ENCODE measurements around the gene CDYL.

Gene CDYL

DNA sequence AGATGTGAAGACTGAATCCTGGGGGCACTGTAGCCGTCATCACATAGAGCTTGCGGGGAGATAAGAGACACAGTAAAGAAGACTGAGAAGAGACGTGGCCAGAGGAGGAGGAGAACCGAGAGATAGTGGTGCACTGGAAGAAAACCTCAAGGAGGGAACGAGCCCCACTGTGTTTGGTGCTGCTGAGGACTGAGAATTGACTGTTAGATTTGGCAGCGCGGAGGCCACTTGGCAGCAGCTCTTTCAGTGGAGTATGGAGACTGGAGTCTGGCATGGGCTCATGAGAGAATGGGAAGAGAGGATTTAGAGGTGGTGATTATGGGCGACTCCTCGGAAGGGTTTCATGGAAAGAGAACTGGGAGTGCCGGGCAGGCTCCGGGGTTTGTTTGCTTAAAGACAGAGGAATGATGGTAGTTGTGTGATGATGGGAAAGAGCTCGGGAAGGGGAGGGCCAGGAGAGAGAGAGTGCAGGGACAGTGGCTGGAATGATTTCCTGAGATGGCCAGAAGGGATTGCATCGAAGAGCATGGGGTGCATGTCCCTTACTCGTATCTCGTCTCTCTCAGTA, 18.0 kb downstream of the CDYL start:
- H3K4me1 ChIP-seq (ENCODE audit: control insufficient read depth, insufficient read depth, low read length), result peaks cover 18% of the 10 kb centered on the region
- H3K9me3 ChIP-seq (ENCODE audit: control insufficient read depth, low read length), result no peaks in the 10 kb centered on the region
- no peak overlapping the region for H3K4me3 ChIP-seq (ENCODE audit: low read length)
- no peaks in the 10 kb centered on the region for H3K36me3 ChIP-seq (ENCODE audit: control insufficient read depth, insufficient read depth, low read length)
- no peak overlapping the region for H3K9ac ChIP-seq (ENCODE audit: low read length)
- H3K27me3 ChIP-seq (ENCODE audit: control insufficient read depth, insufficient read depth, low read length), result no peaks in the 10 kb centered on the region

- Histone ChIP-seq H3K27me3 (ENCODE audit: control insufficient read depth, insufficient read depth, low read length) (no peaks in the 10 kb centered on the region), H3K9ac (ENCODE audit: low read length) (no peak overlapping the region), H3K4me1 (ENCODE audit: control insufficient read depth, insufficient read depth, low read length) (peaks cover 10% of the 10 kb centered on the region)
Measured at GRCh38 chr6:4797587-4797986, 21.4 kb downstream of the CDYL start.

GRCh38 chr6:4799912-4800311, 23.7 kb downstream of the CDYL start:
- Histone ChIP-seq H3K4me3 (ENCODE audit: low read length) (no peak overlapping the region), H3K36me3 (ENCODE audit: control insufficient read depth, insufficient read depth, low read length) (no peaks in the 10 kb centered on the region), H3K9me3 (ENCODE audit: control insufficient read depth, low read length) (no peaks in the 10 kb centered on the region), H3K27me3 (ENCODE audit: control insufficient read depth, insufficient read depth, low read length) (no peaks in the 10 kb centered on the region), H3K4me1 (ENCODE audit: control insufficient read depth, insufficient read depth, low read length) (peaks cover 5% of the 10 kb centered on the region), H3K9ac (ENCODE audit: low read length) (no peak overlapping the region)

More at GRCh38 chr6:4797587-4797986, 21.4 kb downstream of the CDYL start:
- Histone ChIP-seq H3K9me3 (ENCODE audit: control insufficient read depth, low read length) (no peaks in the 10 kb centered on the region), H3K4me3 (ENCODE audit: low read length) (no peak overlapping the region), H3K36me3 (ENCODE audit: control insufficient read depth, insufficient read depth, low read length) (no peaks in the 10 kb centered on the region)

DNA sequence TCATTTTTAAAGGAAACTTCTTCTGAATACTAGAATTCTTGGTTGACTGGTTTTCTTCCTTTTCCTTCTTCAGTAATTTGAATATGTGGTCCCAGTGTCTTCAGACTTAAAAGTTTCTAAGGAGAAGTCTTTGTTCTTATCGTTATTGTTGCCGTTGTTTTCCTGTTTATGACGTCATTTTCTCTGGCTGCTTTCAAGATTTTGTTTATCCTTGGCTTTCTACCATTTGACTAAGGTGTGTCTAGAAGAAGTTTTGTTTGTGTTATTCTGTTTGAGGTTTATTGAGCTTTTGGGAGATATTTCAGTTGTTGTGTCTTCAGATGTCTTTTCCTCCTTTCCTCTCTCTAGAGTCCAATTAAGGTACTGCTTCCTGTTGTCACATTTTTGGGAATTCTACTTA, 24.5 kb downstream of the CDYL start:
- Histone ChIP-seq H3K9me3 (ENCODE audit: control insufficient read depth, low read length) (no peaks in the 10 kb centered on the region), H3K4me1 (ENCODE audit: control insufficient read depth, insufficient read depth, low read length) (peaks cover 5% of the 10 kb centered on the region), H3K36me3 (ENCODE audit: control insufficient read depth, insufficient read depth, low read length) (no peaks in the 10 kb centered on the region), H3K9ac (ENCODE audit: low read length) (no peak overlapping the region), H3K27me3 (ENCODE audit: control insufficient read depth, insufficient read depth, low read length) (no peaks in the 10 kb centered on the region), H3K4me3 (ENCODE audit: low read length) (no peak overlapping the region)

DNA sequence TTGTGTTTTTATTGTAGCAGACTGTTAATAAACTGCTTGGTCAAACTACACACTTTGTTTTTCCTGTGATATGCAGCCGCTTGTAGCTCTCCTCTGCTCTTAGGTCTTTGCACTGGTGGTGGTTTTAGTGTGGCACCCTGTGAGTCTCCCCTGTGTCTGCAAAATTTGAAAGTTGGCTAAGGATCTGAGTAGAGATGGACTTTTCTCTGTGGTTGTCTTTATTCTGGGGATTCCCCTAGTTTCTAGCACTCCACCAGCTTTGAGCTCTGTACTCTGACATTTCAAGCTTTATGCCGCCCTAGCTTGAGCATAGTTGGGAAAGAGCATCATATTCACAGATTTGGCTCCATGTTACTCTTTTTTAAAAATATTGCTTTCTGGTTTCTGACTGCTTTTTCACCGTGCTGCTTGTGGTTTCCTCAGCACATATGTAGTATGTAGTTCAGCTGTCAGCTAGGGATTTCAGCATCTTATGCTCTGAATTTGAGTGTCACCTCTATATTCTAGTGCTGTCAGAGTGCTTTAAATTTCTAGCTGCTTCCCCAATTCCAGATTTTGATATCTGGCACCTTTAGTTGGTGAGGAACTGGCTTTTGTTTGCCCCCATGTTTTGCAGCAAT, 25.4 kb downstream of the CDYL start:
- no peaks in the 10 kb centered on the region for H3K27me3 ChIP-seq (ENCODE audit: control insufficient read depth, insufficient read depth, low read length)
- no peak overlapping the region for H3K4me3 ChIP-seq (ENCODE audit: low read length)
- H3K9ac ChIP-seq (ENCODE audit: low read length), result no peak overlapping the region
- no peaks in the 10 kb centered on the region for H3K9me3 ChIP-seq (ENCODE audit: control insufficient read depth, low read length)
- H3K4me1 ChIP-seq (ENCODE audit: control insufficient read depth, insufficient read depth, low read length), result peaks cover 5% of the 10 kb centered on the region
- H3K36me3 ChIP-seq (ENCODE audit: control insufficient read depth, insufficient read depth, low read length), result no peaks in the 10 kb centered on the region

DNA sequence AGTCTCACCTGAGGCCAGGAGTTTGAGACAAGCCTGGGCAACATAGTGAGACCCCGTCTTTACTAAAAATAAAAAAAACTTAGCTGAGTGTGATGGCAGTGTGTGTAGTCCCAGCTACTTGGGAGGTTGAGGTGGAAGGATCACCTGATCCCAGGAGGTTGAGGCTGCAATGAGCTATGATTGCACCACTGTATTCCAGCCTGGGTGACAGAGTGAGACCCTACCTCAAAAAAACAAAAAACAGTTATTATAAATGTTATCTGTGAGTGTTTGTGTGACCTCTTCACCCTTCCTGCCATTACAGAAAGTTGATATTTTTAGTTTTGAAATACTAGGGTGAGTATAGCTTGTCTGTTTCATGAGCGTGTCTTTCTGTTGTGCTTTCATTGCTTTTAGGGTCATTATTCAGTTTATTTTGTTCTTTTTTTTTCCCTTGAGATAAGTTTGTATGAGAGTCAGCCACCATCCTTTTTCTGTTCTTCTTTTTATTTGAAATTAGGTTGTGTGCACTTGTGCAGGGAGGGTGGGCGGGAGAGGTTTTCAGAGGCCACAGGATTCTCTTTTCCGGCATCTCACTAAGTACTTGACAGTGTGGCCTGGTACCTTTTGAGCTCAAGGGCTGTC, 26.2 kb downstream of the CDYL start:
- Histone ChIP-seq H3K9ac (ENCODE audit: low read length) (no peak overlapping the region), H3K9me3 (ENCODE audit: control insufficient read depth, low read length) (no peaks in the 10 kb centered on the region), H3K36me3 (ENCODE audit: control insufficient read depth, insufficient read depth, low read length) (no peaks in the 10 kb centered on the region), H3K27me3 (ENCODE audit: control insufficient read depth, insufficient read depth, low read length) (no peaks in the 10 kb centered on the region), H3K4me3 (ENCODE audit: low read length) (no peak overlapping the region), H3K4me1 (ENCODE audit: control insufficient read depth, insufficient read depth, low read length) (peaks cover 5% of the 10 kb centered on the region)

- no peaks in the 10 kb centered on the region for H3K9me3 ChIP-seq (ENCODE audit: control insufficient read depth, low read length)
- H3K36me3 ChIP-seq (ENCODE audit: control insufficient read depth, insufficient read depth, low read length), result no peaks in the 10 kb centered on the region
- no peak overlapping the region for H3K9ac ChIP-seq (ENCODE audit: low read length)
- H3K27me3 ChIP-seq (ENCODE audit: control insufficient read depth, insufficient read depth, low read length), result no peaks in the 10 kb centered on the region
- peaks cover 5% of the 10 kb centered on the region for H3K4me1 ChIP-seq (ENCODE audit: control insufficient read depth, insufficient read depth, low read length)
- no peak overlapping the region for H3K4me3 ChIP-seq (ENCODE audit: low read length)
Measured at GRCh38 chr6:4803343-4803744, 27.1 kb downstream of the CDYL start.

- no peaks in the 10 kb centered on the region for H3K9me3 ChIP-seq (ENCODE audit: control insufficient read depth, low read length)
- H3K4me1 ChIP-seq (ENCODE audit: control insufficient read depth, insufficient read depth, low read length), result peaks cover 5% of the 10 kb centered on the region
- H3K27me3 ChIP-seq (ENCODE audit: control insufficient read depth, insufficient read depth, low read length), result no peaks in the 10 kb centered on the region
- H3K4me3 ChIP-seq (ENCODE audit: low read length), result no peak overlapping the region
- no peaks in the 10 kb centered on the region for H3K36me3 ChIP-seq (ENCODE audit: control insufficient read depth, insufficient read depth, low read length)
- no peak overlapping the region for H3K9ac ChIP-seq (ENCODE audit: low read length)
Measured at GRCh38 chr6:4804095-4804494, 27.9 kb downstream of the CDYL start.

DNA sequence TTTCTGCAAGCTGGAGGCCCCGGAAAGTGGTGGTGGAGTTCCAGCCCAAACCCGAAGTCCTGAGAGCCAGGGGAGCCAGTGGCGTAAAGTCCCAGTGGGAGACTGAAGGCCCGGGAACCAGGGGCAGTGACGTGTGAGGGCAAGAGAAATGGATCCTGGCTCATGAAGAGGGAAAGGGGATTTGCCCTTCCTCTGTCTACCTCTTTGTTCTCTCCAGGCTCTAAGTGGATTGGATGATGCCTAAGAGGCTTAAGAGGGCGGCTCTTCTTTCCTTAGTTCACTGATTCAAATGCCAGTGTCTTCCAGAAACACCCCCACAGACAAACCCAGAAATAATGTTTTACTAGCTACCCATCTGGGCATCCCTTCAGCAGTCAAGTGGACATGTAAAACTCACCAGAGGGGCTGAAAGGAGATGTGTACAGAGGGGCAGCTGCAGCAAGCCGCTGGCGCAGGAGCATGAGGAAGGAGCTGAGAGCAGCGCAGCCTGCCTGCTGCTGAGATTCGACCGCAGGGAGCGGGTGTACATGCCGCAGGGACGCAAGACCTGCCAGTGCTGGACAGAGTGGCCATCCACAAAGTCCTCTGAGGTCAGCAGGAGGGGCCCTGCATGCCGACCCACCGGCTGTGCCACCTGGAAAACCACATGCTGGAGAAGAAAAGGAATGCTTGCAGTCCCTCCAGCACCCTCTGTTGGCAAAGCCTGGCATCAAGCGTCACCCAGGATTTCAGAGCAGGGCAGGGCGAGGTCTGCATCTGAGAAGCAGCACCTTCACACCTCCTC, 29.5 kb downstream of the CDYL start:
- peaks cover 8% of the 10 kb centered on the region for H3K4me1 ChIP-seq (ENCODE audit: control insufficient read depth, insufficient read depth, low read length)
- no peaks in the 10 kb centered on the region for H3K27me3 ChIP-seq (ENCODE audit: control insufficient read depth, insufficient read depth, low read length)
- H3K4me3 ChIP-seq (ENCODE audit: low read length), result no peak overlapping the region
- H3K36me3 ChIP-seq (ENCODE audit: control insufficient read depth, insufficient read depth, low read length), result no peaks in the 10 kb centered on the region
- no peaks in the 10 kb centered on the region for H3K9me3 ChIP-seq (ENCODE audit: control insufficient read depth, low read length)
- H3K9ac ChIP-seq (ENCODE audit: low read length), result no peak overlapping the region

GRCh38 chr6:4806337-4806725, 30.1 kb downstream of the CDYL start:
- Histone ChIP-seq H3K9ac (ENCODE audit: low read length) (no peak overlapping the region), H3K9me3 (ENCODE audit: control insufficient read depth, low read length) (no peaks in the 10 kb centered on the region), H3K4me1 (ENCODE audit: control insufficient read depth, insufficient read depth, low read length) (peaks cover 11% of the 10 kb centered on the region), H3K4me3 (ENCODE audit: low read length) (no peak overlapping the region), H3K36me3 (ENCODE audit: control insufficient read depth, insufficient read depth, low read length) (no peaks in the 10 kb centered on the region), H3K27me3 (ENCODE audit: control insufficient read depth, insufficient read depth, low read length) (no peaks in the 10 kb centered on the region)

- H3K36me3 ChIP-seq (ENCODE audit: control insufficient read depth, insufficient read depth, low read length), result no peaks in the 10 kb centered on the region
- H3K4me1 ChIP-seq (ENCODE audit: control insufficient read depth, insufficient read depth, low read length), result peaks cover 11% of the 10 kb centered on the region
- H3K27me3 ChIP-seq (ENCODE audit: control insufficient read depth, insufficient read depth, low read length), result no peaks in the 10 kb centered on the region
- H3K9ac ChIP-seq (ENCODE audit: low read length), result no peak overlapping the region
- no peaks in the 10 kb centered on the region for H3K9me3 ChIP-seq (ENCODE audit: control insufficient read depth, low read length)
- H3K4me3 ChIP-seq (ENCODE audit: low read length), result no peak overlapping the region
Measured at GRCh38 chr6:4806791-4807190, 30.6 kb downstream of the CDYL start.

- Histone ChIP-seq H3K4me1 (ENCODE audit: control insufficient read depth, insufficient read depth, low read length) (peaks cover 11% of the 10 kb centered on the region), H3K4me3 (ENCODE audit: low read length) (no peak overlapping the region), H3K27me3 (ENCODE audit: control insufficient read depth, insufficient read depth, low read length) (no peaks in the 10 kb centered on the region), H3K9ac (ENCODE audit: low read length) (no peak overlapping the region), H3K9me3 (ENCODE audit: control insufficient read depth, low read length) (no peaks in the 10 kb centered on the region), H3K36me3 (ENCODE audit: control insufficient read depth, insufficient read depth, low read length) (no peaks in the 10 kb centered on the region)
Measured at GRCh38 chr6:4808396-4808795, 32.2 kb downstream of the CDYL start.
